H1 (cell line): ENCODE data around the gene FRAT2. TPM values are rescaled to one million over a fixed set of nuclear protein-coding genes. Genes with fewer than 3 reads are reported as not detected.

ENCODE experiments used
- TBP ChIP-seq: IDR thresholded peaks from 2 replicates; pipeline ENCODE4 v1.6.1; 2011; ENCODE audit warnings: low read depth, low read length, improper control_type of control experiment
- polyA plus RNA-seq, 7 experiments: library from polyadenylated mRNA; depleted of rRNA in 3 of 7; stranded (reverse) in 5 of 7; unstranded in 2 of 7; fragments of >200 nt in 5 of 7; fragments of 200-250 nt in 2 of 7; gene quantifications; 1 replicate in 5 of 7; 2 replicates in 1 of 7; 4 replicates in 1 of 7; pipeline versions ENCODE4 v1.2.1 to v1.2.3, GENCODE V29; 2011 to 2013; ENCODE audit warnings: missing spikeins in 2 of 7, mixed read lengths in 2 of 7
- total RNA-seq: library from RNA; stranded (reverse); fragmentation: NEBNext Ultra II Directional; extraction: Animal tissue kit (Norgen Biotek cat#: 25700); gene quantifications from 2 replicates; pipeline ENCODE4 v1.2.1, GENCODE V29; 2021

Gene FRAT2
- total and polyA plus RNA-seq, 2 of the 8 experiments (the other 6 are each of a cell fraction or from before 2014, with no cell fraction given): 47.4 to 83.0 TPM

GRCh38 chr10:97323501-97323900 lies 11.0 kb downstream of the FRAT2 start (continued):
- no peak for TF ChIP-seq TBP
